Stomach smooth muscle (tissue), 2 donors: Measurements from ENCODE around the gene EPHB3.
"Not testable (repeated sequence)": the region's sequence is repeated elsewhere in the genome, so short reads cannot be mapped to it uniquely, and the experiment has no call there.

ENCODE experiments used
- H3K27ac ChIP-seq: one replicate; pipeline ENCODE4 v1.7.0; 2013; ENCODE audit warnings: mild to moderate bottlenecking, low read length, inconsistent platforms
- H3K27me3 ChIP-seq, 2 donors: one replicate each; pipeline ENCODE4 v1.7.0; 2013; ENCODE audit warnings: low read length in 2 of 2; ENCODE audit not compliant: insufficient read depth in 2 of 2, control insufficient read depth in 1 of 2
- H3K36me3 ChIP-seq, 2 donors: one replicate each; pipeline ENCODE4 v1.7.0; 2013; ENCODE audit warnings: low read length in 2 of 2; ENCODE audit not compliant: control insufficient read depth in 2 of 2, insufficient read depth in 2 of 2
- H3K4me1 ChIP-seq: one replicate; pipeline ENCODE4 v1.7.0; 2013; ENCODE audit warnings: low read length; ENCODE audit not compliant: control insufficient read depth, insufficient read depth
- H3K4me3 ChIP-seq, 2 donors: one replicate each; pipeline ENCODE4 v1.7.0; 2013; ENCODE audit warnings: low read length in 2 of 2
- H3K9ac ChIP-seq, 2 donors: one replicate each; pipeline ENCODE4 v1.7.0; 2013; ENCODE audit warnings: low read length in 2 of 2, mild to moderate bottlenecking in 1 of 2
- H3K9me3 ChIP-seq, 2 donors: one replicate each; pipeline ENCODE4 v1.7.0; 2013; ENCODE audit warnings: low read length in 2 of 2; ENCODE audit not compliant: control insufficient read depth in 2 of 2
- donor health status: healthy.
- donor health status: Pancreatic carcinoma.

The EPHB3 gene

GRCh38 chr3:184615396-184615795, 53.8 kb downstream of the EPHB3 start:
- Histone ChIP-seq H3K27me3 (peaks cover 0 to 2% of the 10 kb centered on the region in 2 donors), H3K36me3 (no peaks in the 10 kb centered on the region), H3K4me1 (peaks cover 10% of the 10 kb centered on the region), H3K9me3 (no peaks in the 10 kb centered on the region), H3K9ac (no peak overlapping the region), H3K4me3 (no peak overlapping the region), H3K27ac (no peak overlapping the region)

DNA sequence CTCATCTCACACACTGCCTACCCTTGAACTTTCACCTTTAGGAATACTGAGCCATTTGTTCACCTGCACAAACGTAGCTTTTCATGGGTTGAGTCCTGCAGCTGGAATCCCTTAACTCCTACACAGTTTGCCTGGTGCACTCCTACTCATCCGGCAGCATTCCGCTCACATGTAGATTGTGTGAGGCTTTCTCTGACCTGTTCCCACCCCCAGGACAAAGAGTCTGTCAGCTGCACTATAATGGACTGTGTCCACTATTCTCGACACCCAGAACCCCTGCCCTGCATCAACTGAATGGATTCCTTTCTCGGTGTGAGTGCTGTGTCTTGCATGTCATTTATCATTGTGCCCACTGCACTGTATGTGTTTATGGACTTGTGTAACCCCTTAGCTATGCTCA, 54.9 kb downstream of the EPHB3 start:
- no peaks in the 10 kb centered on the region for H3K9me3 ChIP-seq
- no peaks in the 10 kb centered on the region for H3K36me3 ChIP-seq
- no peak overlapping the region for H3K27ac ChIP-seq
- peaks cover 0 to 2% of the 10 kb centered on the region in 2 donors for H3K27me3 ChIP-seq
- peaks cover 10% of the 10 kb centered on the region for H3K4me1 ChIP-seq
- no peak overlapping the region for H3K4me3 ChIP-seq
- H3K9ac ChIP-seq: no peak overlapping the region

DNA sequence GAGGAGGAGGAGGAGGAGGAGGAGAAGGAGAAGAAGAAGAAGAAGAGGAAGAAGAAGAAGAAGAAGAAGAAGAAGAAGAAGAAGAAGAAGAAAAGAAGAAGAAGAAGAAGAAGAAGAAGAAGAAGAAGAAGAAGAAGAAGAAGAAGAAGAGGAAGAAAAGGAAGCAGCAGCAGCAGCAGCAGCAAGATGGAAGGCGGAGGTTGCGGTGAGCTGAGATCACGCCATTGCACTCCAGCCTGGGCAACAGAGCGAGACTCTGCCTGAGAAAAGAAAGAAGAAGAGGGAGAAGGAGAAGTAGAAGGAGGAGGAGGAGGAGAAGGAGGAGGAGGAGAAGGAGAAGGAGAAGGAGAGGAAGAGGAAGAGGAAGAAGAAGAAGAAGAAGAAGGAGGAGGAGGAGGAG, 55.7 kb downstream of the EPHB3 start:
- not testable (repeated sequence) for H3K27me3 ChIP-seq, H3K4me1 ChIP-seq, H3K4me3 ChIP-seq, H3K27ac ChIP-seq, H3K9ac ChIP-seq, H3K9me3 ChIP-seq, H3K36me3 ChIP-seq

DNA sequence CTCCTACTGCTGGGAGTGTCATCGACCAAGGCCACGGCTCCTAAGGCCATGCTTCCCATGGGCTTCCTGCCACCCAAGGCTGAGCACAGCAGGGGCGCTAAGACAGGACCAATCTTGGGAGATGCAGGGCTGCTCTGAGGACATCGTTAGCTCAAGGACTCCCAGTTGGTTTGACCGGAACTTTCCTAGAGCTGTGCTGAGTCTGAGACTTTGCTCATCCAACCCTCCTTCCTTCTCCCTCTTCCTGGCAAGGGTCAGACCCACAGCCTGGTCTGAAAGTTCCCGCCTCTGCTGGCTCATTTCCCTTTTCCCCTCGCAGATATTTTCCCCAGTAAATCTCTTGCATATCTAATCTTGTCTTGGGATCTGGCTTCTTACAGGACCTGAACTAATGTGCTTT, 57.2 kb downstream of the EPHB3 start:
- Histone ChIP-seq H3K27ac (no peak overlapping the region), H3K9ac (no peak overlapping the region), H3K36me3 (no peaks in the 10 kb centered on the region), H3K4me1 (peaks cover 10% of the 10 kb centered on the region), H3K27me3 (peaks cover 0 to 2% of the 10 kb centered on the region in 2 donors), H3K4me3 (no peak overlapping the region), H3K9me3 (no peaks in the 10 kb centered on the region)

DNA sequence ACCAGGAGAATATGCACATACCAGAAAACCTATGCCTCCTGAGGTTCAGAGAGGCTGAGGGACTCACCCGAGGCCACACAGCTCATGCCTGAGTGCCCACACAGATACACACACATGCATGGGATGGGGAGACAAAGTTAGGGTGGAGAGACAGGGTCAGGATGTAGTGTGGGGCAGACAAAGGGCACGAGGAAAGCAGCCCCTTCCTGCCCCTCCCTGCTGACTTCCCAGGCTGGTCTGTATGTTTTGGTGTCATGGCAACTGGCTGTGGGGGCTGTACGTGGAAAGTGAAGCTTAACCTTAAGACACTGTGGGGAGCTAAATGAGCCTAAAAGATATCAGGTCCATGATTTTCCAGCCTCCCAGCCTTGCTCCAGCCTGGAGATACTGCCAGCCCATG, 57.8 kb downstream of the EPHB3 start:
- no peak overlapping the region for H3K4me3 ChIP-seq
- peaks cover 0 to 2% of the 10 kb centered on the region in 2 donors for H3K27me3 ChIP-seq
- no peaks in the 10 kb centered on the region for H3K9me3 ChIP-seq
- no peaks in the 10 kb centered on the region for H3K36me3 ChIP-seq
- no peak overlapping the region for H3K9ac ChIP-seq
- no peak overlapping the region for H3K27ac ChIP-seq
- H3K4me1 ChIP-seq: peaks cover 10% of the 10 kb centered on the region

- Histone ChIP-seq H3K27me3 (peaks cover 0 to 2% of the 10 kb centered on the region in 2 donors), H3K9ac (no peak overlapping the region), H3K9me3 (no peaks in the 10 kb centered on the region), H3K4me1 (peaks cover 10% of the 10 kb centered on the region), H3K4me3 (no peak overlapping the region), H3K27ac (no peak overlapping the region), H3K36me3 (no peaks in the 10 kb centered on the region)
Observed at GRCh38 chr3:184619787-184620430, 58.3 kb downstream of the EPHB3 start.

DNA sequence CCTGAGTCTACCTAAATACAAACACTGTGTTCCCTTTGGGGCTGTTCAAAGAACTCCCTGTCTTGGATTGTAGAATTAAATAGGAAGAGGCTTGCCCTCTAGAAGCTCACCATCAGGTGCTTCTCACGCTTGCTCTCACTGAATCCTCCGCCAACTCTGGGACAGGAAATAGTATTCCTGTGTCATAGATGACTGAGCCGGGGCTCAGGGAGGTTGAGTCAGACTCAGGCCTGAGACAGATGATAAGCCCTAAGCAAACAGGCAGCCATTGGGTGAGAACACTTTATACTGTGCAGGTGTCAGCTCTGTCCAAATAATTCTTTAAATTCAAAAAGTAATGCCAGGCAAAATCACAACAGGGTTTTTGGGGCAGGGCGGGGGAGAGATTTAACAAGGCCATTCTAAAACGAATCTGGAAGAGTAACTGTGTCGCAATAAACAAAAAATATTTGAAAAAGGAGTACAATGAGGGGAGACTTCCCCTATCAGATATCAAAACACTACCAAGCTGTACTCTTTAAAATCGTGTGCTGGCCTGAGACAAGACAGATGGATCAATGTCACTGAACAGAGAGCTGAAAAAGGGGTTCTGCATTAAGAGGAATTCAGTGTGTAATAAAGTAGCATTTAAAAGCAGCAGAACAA, 59.0 kb downstream of the EPHB3 start:
- Histone ChIP-seq H3K36me3 (no peaks in the 10 kb centered on the region), H3K9me3 (no peaks in the 10 kb centered on the region), H3K27me3 (peaks cover 0 to 2% of the 10 kb centered on the region in 2 donors), H3K4me1 (peaks cover 10% of the 10 kb centered on the region), H3K9ac (no peak overlapping the region), H3K4me3 (no peak overlapping the region), H3K27ac (no peak overlapping the region)

DNA sequence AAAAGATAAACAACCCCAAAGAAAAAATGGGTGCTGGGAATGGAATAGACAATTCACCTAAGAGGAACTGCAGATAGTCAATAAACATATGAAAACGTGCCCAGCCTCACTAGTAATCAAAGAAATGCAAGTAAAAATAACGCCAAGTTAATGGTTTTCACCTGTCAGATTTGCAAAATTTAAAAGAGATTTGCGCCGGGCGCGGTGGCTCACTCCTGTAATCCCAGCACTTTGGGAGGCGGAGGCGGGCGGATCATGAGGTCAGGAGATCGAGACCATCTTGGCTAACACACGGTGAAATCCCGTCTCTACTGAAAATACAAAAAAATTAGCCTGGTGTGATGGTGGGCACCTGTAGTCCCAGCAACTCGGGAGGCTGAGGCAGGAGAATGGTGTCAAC, 60.6 kb downstream of the EPHB3 start:
- not testable (repeated sequence) for H3K9ac ChIP-seq, H3K27me3 ChIP-seq, H3K36me3 ChIP-seq, H3K4me3 ChIP-seq, H3K4me1 ChIP-seq, H3K27ac ChIP-seq, H3K9me3 ChIP-seq

DNA sequence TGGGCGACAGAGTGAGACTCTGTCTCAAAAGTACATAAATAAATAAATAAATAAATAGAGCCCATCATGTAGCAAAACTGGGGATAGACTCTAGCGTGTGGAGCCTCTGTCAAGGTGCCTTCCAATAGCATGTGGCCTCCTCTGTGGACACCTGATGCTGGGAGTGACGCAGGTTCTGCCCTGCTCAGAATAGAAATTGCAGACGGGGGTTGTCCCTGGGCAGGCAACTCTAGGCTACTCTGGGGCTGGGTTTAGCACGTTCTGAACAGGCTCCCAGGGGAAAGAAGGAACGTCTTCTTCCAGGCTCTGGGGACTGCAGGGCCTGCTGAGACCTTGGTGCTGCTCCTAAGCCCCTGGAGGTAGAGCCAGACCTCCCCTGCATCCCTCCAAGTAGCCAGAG, 65.3 kb downstream of the EPHB3 start:
- Histone ChIP-seq H3K4me3 (no peak overlapping the region), H3K9me3 (no peaks in the 10 kb centered on the region), H3K27ac (no peak overlapping the region), H3K4me1 (no peaks in the 10 kb centered on the region), H3K9ac (no peak overlapping the region), H3K27me3 (no peaks in the 10 kb centered on the region), H3K36me3 (no peaks in the 10 kb centered on the region)

GRCh38 chr3:184629555-184630160, 68.1 kb downstream of the EPHB3 start:
- H3K27ac ChIP-seq: no peak overlapping the region
- H3K36me3 ChIP-seq: no peaks in the 10 kb centered on the region
- no peak overlapping the region for H3K4me3 ChIP-seq
- no peaks in the 10 kb centered on the region for H3K27me3 ChIP-seq
- no peak overlapping the region for H3K9ac ChIP-seq
- no peaks in the 10 kb centered on the region for H3K4me1 ChIP-seq
- no peaks in the 10 kb centered on the region for H3K9me3 ChIP-seq

- no peaks in the 10 kb centered on the region for H3K36me3 ChIP-seq
- no peaks in the 10 kb centered on the region for H3K9me3 ChIP-seq
- no peak overlapping the region for H3K27ac ChIP-seq
- no peaks in the 10 kb centered on the region for H3K4me1 ChIP-seq
- H3K27me3 ChIP-seq: no peaks in the 10 kb centered on the region
- H3K9ac ChIP-seq: no peak overlapping the region
- no peak overlapping the region for H3K4me3 ChIP-seq
Observed at GRCh38 chr3:184630861-184631471, 69.4 kb downstream of the EPHB3 start.
